GM18507 (cell line): ENCODE data around the gene PRDM16.

Experiments used
- DNase-seq: peaks from one replicate; pipeline ENCODE4 v3.0.0; 2011; ENCODE audit warnings: low read depth; ENCODE audit not compliant: insufficient read length; ENCODE audit errors: extremely low spot score
- FAIRE-seq: peaks from 2 replicates; lab custom pipeline; 2011; peaks lifted over from hg19 to GRCh38; lab: Jason Lieb, UNC

The PRDM16 gene

DNA sequence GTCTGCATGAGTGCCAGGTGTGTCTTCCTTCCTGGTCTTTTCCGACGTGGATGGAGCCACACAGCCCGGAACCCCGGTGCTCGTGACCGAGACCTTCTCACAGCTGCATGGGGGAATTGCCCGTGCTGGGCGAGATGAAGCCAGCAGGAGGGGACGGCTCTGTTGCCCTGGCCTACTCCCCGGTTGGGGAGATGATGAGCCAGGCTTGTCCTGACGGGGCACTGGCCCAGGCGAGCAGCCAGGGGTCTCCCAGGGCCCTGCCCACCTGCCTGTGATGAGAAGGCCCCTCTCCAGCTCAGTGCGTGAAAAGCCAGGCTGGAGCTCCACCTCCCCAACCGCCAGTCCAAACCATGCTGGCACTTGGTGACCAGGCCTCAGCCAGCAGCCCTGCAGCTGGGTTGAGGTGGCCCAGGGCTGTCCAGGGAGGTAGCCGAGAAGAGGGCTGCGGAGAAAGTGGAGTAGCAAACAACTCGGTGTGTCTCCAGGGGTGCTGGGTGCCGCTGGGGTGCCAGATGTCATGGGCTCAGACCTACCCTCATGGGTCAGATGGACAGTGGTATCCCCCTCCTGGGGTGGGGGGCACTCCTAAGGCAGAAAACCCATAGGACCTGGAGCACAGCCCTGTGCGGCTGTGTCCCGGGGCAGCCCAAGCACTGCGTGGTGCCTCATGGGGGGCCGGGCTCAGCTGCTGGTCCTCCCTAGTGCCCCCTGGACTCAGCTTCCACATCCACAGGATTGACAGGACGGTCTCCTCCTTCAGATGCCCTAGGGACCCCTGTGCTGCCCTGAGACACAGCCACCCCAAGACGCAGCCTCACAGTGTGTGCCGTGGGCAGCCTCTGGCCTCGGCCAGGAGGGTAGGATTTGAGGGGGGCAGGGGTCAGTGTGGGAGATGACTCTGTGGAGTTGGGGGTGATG, 26.1 kb downstream of the PRDM16 start:
- DNase-seq (no peak), FAIRE-seq (no peak)

- DNase-seq (no peak), FAIRE-seq (no peak)
Measured at GRCh38 chr1:3096345-3096744, 27.3 kb downstream of the PRDM16 start.

- FAIRE-seq (no peak), DNase-seq (no peak)
Measured at GRCh38 chr1:3097231-3097630, 28.2 kb downstream of the PRDM16 start.

DNA sequence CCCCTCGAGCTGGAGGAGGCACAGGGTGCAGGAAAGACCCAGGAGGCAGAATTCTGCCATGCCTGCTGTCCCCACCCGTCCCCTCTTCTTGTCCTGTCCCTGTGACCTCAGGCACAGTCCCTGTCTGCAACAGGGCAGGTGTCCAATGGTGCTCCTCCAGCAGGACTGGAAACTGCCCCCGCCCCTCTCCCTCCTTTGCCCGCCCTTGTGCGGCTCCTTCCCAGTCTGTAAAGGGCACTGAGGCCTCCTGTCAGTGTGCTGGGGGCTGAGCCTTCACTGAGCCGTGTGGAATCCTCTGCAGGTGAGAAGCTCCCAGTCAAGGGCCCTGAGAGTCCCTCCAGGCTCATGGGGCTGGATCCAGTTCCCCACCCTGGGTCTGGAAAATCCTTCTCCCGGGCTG, 28.9 kb downstream of the PRDM16 start:
- FAIRE-seq (no peak), DNase-seq (no peak)

DNA sequence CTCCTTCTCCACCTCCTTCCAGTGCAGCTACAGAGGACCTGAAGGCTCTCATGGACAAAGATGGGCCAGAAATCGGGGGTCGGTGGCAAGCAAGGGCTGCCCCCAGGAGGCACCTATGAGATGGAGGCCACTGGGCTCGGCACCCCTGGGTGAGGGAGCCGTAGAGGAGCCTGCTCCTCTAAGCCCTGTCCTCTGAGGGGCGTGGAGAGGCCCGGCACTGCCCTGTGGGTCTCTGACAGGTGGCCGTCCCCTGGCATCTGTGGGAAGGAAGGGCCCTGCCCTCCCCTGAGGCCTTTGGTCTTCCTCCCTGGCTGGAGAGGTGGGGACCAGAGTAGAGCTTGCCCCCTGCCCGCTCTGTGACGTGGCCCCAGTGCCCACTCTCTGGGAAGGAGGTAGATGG, 30.9 kb downstream of the PRDM16 start:
- no peak for FAIRE-seq

DNA sequence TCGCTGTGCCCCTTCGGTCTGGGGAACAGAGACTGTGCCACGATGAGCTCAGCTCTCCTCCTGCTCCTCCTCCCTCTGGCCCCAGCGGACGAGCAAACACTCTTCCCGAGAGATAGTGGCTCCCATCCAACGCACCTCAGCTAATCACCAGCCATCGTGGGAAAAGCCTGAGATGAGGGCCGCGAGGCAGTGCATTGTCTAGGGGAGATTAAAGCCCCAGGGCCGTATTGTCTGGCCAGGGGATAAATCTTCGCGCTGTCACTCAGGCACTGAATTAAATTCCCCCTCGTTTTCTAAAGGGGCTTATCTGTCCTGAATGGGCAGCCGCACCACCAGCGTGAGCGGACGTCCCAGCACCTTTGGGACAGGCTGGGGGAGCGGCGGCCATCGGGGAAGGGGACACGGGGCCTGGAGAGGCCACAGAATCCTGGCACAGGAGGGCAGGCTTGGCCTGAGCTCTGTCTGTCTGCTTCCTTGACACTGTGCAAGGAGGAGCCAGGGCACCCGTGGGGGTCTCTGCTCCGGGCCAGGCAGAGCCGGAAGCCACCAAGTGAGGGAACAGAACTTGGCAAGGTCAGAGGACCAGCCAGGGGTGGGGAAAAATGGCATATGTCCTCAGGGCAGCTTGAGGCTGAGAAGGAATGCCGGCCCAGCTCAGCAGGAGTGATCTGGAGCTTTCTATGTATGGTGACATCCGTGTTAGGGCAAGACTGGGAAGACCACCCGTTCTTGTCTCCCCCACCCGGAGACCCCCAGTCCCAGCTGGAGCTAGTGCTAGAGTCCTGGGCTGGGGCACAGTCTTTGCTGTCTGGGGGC, 32.3 kb downstream of the PRDM16 start:
- DNase-seq (no peak), FAIRE-seq (no peak)

More for the DNA sequence above, 30.9 kb downstream of the PRDM16 start:
- no peak for DNase-seq

DNA sequence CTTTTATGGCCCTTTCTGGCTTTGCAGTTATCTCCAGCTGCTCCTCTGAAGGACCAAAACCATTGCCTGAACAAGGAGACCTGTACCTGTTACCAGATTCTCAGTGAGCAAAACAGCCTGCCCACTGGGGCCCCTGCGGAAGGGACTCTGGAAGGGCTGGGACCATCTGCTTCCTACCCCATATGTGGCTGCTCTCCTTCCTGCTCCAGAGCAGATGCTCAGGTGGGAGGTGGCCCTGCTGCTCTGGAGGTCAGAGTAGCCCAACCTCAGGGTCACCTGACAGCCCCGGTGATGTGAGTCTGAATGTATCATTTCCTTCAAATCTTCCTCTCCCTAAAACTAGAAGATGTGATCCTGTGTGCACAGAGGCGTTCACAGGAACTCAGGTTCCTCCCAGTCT, 33.6 kb downstream of the PRDM16 start:
- FAIRE-seq, result no peak
- DNase-seq, result no peak

DNA sequence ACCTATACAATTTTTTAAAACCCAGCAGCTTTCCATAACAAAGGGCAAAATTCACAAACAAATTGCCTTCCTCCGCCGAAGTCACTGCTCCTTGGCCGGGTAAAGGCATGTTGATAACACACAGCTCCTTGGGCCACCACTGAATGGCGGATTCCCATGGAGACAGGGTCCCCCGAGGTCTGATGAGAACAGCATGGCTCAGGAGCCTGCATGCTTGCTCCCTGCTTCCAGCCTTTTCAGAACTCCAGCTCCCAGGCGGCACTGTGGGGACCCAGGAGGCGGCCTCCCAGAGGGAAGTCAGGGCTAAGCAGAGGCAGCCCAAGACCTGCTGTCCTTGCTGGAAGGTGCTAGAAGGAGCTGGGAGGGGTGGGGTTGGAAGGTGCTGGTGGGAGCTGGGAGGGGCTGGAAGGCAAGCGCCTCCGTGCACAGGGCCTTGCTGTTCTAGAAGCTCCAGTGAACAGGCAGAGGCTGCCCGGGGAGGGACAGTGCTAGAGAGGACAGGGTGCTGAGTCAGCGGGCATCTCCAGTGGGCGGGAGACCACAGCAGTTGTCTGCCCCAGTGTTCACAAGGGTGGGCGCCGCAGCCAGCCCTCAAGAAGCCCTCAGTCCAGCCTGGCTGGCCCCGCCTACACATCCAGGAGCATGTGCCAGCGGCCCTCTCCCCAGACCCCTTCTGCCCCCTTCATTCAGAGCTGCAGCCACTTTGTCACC, 35.1 kb downstream of the PRDM16 start:
- no peak for DNase-seq
- no peak for FAIRE-seq

DNA sequence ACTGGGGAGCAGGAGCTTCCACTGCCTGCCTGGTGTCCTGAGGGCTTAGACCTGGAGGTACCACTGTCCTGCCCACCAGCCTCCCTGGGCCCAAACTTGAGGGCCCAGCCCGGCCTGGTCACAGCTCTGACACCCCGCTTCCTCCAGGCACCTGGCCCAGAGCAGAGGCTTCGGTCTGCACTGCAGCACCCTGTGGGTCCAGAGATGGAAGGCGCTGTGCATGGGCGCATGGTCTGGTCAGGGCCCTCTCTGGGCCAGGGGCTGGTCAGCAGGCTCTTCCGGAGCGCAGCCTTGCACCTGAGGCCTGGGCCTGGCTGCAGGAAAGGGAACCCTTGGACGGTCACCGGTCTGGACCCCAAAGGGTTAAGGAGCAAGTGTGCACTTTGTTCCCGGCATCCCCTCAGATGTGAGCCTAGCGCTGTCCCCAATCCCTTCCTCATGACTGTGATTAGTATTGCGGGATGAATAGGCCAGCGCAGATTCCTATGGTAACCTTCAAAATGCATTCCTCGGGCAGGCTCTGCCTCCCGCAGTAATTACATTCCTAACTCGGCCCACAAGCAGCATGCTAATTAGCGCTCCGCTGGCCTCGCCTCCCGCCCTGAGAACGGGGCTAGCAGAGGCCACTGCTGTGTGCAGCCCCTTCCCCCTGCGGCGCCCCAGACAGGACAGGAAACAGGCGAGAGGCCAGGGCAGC, 36.3 kb downstream of the PRDM16 start:
- DNase-seq, result no peak
- FAIRE-seq, result no peak

DNA sequence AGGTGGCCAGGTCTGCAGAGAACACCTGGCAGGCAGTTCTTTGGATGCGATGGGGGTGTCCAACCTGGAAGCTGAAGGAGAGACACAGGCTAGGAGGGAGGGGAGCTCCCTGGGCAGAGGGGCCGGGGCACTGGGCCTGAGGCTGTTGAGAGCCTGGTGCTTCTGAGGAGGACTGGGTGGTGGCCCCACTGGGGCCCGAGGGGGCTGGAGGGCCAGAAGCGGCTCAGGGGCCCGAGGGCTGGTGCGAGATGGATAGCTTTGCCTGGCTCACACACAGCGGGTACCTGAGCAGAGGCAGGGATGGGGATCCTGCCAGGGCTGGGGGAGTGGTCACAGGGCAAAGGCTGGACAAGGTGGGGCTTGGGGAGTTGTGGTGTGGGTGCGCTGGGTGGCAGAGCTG, 37.2 kb downstream of the PRDM16 start:
- FAIRE-seq (no peak), DNase-seq (no peak)

DNA sequence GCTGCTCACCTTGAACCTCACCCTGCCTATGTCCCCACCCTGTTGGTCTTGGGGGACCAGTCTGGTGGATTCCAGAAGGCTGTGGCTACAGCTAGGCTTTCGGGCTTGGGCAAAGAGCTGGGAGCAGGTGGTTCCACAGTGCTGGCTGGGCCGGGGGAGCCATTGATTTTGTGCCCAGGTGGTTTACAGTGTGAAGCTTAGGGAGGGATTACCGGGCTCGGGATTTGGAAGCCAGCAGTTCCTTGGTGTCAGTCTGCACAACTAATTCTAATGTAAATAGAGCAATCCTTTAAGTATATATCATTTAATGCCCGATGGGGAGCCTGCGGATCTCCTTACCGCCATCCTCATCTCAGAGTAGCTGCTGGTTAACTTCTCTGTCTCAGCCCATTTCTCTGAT, 38.2 kb downstream of the PRDM16 start:
- no peak for DNase-seq
- no peak for FAIRE-seq

- FAIRE-seq (no peak), DNase-seq (no peak)
Measured at GRCh38 chr1:3109355-3109754, 40.4 kb downstream of the PRDM16 start.

GRCh38 chr1:3111348-3112021, 42.5 kb downstream of the PRDM16 start:
- FAIRE-seq, result no peak

GRCh38 chr1:3112526-3112925, 43.5 kb downstream of the PRDM16 start:
- FAIRE-seq (no peak), DNase-seq (no peak)

More at GRCh38 chr1:3111348-3112021, 42.5 kb downstream of the PRDM16 start:
- no peak for DNase-seq

DNA sequence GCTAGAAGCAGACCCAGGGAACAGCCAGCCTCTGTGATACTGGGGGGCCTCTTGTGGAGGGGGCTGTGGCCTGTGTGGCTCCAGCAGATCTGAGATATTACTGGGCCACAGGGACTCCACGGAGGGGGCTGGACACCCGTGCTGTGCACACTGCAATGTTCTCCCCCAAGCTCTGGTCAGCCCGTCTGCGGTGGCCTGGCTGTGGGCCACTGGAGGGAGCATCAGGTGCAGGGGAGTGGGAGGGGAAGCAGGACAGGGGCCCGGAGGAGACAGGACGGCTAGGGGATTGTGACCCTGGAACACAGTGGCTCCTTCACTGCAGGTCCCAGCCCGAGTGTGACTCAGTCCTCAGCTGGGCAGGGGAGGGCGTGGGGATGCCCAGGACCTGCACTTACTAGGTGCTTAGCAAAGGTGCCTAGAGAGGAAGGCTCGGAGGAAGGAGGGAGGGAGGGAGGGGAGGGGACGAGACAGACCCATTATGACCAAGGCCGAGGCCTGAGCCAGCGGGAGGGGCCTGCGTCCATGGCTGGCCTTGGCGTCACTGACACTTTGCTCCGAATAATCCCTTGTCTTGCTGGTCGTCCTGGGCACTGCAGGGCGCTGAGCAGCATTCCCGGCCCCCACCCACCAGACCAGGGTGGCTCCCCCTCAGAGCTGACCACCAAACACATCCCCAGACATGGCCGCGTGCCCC, 44.2 kb downstream of the PRDM16 start:
- FAIRE-seq (no peak), DNase-seq (no peak)

- no peak for DNase-seq
- FAIRE-seq, result no peak
Measured at GRCh38 chr1:3113741-3114056, 44.7 kb downstream of the PRDM16 start.

DNA sequence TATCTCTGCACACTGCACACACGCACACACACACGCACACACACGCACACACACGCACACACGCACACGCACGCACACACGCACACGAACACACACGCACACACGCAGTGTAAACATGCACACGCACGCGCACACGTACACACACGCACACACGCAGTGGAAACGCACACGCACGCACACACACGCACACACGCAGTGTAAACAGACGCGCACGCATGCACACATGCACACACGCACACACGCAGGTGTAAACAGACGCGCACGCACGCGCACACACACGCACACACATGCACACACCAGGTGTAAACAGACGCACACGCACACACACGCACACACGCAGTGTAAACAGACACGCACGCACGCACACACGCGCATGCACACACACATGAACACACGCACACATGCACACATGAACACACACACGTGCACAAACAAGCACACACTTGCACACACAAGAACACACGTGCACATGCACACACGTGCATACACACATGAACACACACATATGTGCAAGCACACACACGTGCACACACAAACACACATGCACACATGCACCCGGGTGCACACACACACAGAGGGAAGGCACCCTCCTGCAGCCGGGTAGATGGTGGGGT, 45.2 kb downstream of the PRDM16 start:
- FAIRE-seq, result no peak
- DNase-seq, result no peak

DNA sequence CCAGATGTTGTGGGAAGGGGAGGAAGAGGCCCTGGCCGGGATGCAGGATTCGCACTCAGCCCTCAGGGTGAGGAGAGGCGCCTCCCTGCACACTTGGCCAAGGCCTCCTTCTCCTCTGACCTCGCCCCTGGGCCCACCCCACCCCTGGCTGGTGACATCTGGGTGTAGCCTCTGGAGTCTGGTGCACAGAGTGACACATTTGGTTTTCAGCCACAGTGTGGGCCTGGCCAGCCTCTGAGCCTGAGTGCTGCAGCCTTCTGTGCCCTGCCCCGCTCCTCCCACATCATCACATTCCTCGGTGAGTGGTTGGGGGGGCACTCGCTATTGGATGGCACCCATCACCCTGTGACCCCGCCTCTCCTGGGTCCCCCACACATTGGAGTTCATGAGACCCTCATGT, 45.8 kb downstream of the PRDM16 start:
- FAIRE-seq, result no peak

More for the DNA sequence above, 45.8 kb downstream of the PRDM16 start:
- DNase-seq, result no peak
